Activated CD4-positive, alpha-beta T cell treated with anti-CD3 and anti-CD28 coated beads for 36 hours (primary cell): ENCODE measurements around the gene MSANTD4. TPM values are rescaled to one million over a fixed set of nuclear protein-coding genes. Genes with fewer than 3 reads are reported as not detected.

Experiments
- ATAC-seq: fragments of 200-7000 bp; cut with Tn5 transposase; one replicate; pipeline ENCODE4 v1.10.0; 2021; ENCODE audit warnings: mild to moderate bottlenecking, moderate library complexity
- CTCF ChIA-PET: fragments of 350-600 bp; sonication (Branson Sonifier 250); formaldehyde crosslinking; loops from one replicate; lab custom pipeline; 2021; ENCODE audit warnings: antibody characterized with exemption; lab: Charles Lee
- POLR2A ChIA-PET: fragments of 350-600 bp; sonication (Branson Sonifier 250); formaldehyde crosslinking; loops from one replicate; lab custom pipeline; 2021; ENCODE audit warnings: antibody characterized with exemption, inconsistent platforms; lab: Charles Lee
- DNase-seq: peaks from one replicate; pipeline ENCODE4 v3.0.0-alpha.2; 2020
- H3K27ac Mint-ChIP-seq: one replicate; pipeline ENCODE4 v1.8.0; 2021; ENCODE audit warnings: mixed read lengths
- H3K27me3 Mint-ChIP-seq: one replicate; pipeline ENCODE4 v1.8.0; 2021; ENCODE audit warnings: mixed read lengths
- H3K36me3 Mint-ChIP-seq: one replicate; pipeline ENCODE4 v1.8.0; 2021; ENCODE audit warnings: low read depth, mixed read lengths
- H3K4me1 Mint-ChIP-seq: one replicate; pipeline ENCODE4 v1.8.0; 2021; ENCODE audit warnings: mixed read lengths
- H3K4me3 Mint-ChIP-seq: one replicate; pipeline ENCODE4 v1.8.0; 2021; ENCODE audit warnings: mild to moderate bottlenecking, moderate library complexity, mixed read lengths
- H3K9me3 Mint-ChIP-seq: one replicate; pipeline ENCODE4 v1.8.0; 2021; ENCODE audit warnings: low read depth, mixed read lengths
- intact Hi-C, 2 experiments: fragments of 100-400 bp; cut with DNase I in 1 of 2; cut with micrococcal nuclease in 1 of 2; formaldehyde crosslinking; loops; one replicate each; pipeline versions ENCODE4 v1.14.2 to v1.15.1; 2022 to 2024; cut with DNase I, micrococcal nuclease
- total RNA-seq, 2 experiments: library from RNA; stranded (reverse); gene quantifications; one replicate each; pipeline ENCODE4 v1.2.3, GENCODE V29; 2021

The MSANTD4 gene
- total RNA-seq, 2 experiments from 2014 or later: 12.4 to 13.1 TPM

DNA sequence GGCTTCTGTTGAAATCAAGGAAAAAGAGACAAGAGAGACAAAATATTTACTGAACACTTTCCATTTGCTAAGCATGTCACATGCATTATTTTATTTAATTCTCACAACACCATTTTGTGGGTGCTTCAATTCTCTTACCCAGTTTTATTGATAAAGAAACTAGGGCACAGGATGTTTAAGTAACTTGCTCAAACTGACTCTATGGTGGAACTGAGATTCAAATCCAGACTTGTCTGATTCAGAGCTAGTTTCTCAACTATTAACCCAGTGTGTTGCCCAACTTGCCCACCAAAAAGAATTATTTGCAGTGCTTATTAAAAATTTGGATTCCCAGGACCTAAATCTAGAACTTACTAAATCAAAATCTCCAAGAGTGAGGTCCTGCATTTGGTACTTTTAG lies 21.5 kb upstream of the MSANTD4 start:
- DNase-seq (no peak), ATAC-seq (no peak)
- intact Hi-C loops: no loop called here
- H3K9me3 Mint-ChIP-seq: no peaks in the 10 kb centered on the region
- no peak overlapping the region for H3K4me3 Mint-ChIP-seq
- no peaks in the 10 kb centered on the region for H3K4me1 Mint-ChIP-seq
- no peaks in the 10 kb centered on the region for H3K36me3 Mint-ChIP-seq
- POLR2A ChIA-PET: no interaction called here
- peaks cover 15% of the 10 kb centered on the region for H3K27me3 Mint-ChIP-seq
- CTCF ChIA-PET: no interaction called here
- no peak overlapping the region for H3K27ac Mint-ChIP-seq

- ChIA-PET POLR2A (no interaction called here), CTCF (interaction anchor here (0.6 to 0.7 kb wide), 3 partner anchors 12 to 342 kb away, joined by 3 read pairs; no protein-coding TSS in a partner anchor)
- H3K27me3 Mint-ChIP-seq: peaks cover 26% of the 10 kb centered on the region
- H3K4me1 Mint-ChIP-seq: peaks cover 4% of the 10 kb centered on the region
- intact Hi-C loops: no loop called here
- ATAC-seq: no peak
- no peaks in the 10 kb centered on the region for H3K9me3 Mint-ChIP-seq
- no peak overlapping the region for H3K27ac Mint-ChIP-seq
- no peak overlapping the region for H3K4me3 Mint-ChIP-seq
- no peaks in the 10 kb centered on the region for H3K36me3 Mint-ChIP-seq
- no peak for DNase-seq
Measured at GRCh38 chr11:106032861-106033260, 10.8 kb upstream of the MSANTD4 start.

- intact Hi-C loops: no loop called here
- peaks cover 30% of the 10 kb centered on the region for H3K27me3 Mint-ChIP-seq
- DNase-seq (no peak), ATAC-seq (no peak)
- CTCF ChIA-PET: interaction anchor here (0.7 kb wide), 1 partner anchor 341 kb away, joined by 3 read pairs; no protein-coding TSS in a partner anchor
- H3K27ac Mint-ChIP-seq: no peak overlapping the region
- POLR2A ChIA-PET: no interaction called here
- peaks cover 2% of the 10 kb centered on the region for H3K9me3 Mint-ChIP-seq
- no peaks in the 10 kb centered on the region for H3K36me3 Mint-ChIP-seq
- H3K4me1 Mint-ChIP-seq: peaks cover 4% of the 10 kb centered on the region
- H3K4me3 Mint-ChIP-seq: no peak overlapping the region
Measured at GRCh38 chr11:106031936-106032335, 9.9 kb upstream of the MSANTD4 start.

DNA sequence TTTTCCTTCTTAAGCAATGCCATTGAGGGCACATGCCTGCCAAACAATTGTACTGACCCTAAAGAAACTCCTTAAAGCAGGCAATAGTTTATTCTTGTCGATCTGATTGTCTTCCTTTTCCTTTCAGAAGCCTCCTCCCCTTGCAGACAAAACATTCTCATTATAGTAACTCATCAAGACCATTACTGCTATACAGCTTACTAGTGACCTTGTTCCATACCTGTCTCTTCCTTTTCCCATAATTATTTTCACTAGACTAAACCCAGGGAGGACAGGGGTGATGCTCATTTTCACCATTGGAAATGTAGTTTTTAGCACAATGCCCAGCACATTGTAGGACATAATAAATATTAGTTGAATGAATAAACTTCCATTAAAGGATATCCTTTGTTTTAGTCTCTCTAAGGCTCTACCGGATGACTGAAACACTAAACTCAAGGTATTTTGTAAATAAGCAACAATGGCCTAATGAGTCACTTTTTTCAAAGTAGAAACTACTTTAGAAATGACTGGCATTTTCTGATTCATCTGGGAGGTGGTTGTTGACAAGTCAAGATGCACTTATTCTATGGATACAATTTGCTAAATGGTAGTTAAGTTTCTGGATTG lies 9.3 kb upstream of the MSANTD4 start:
- POLR2A ChIA-PET: interaction anchor here (0.6 kb wide), 1 partner anchor 50 kb away, joined by 3 read pairs; no protein-coding TSS in a partner anchor
- H3K4me1 Mint-ChIP-seq: peaks cover 4% of the 10 kb centered on the region
- intact Hi-C loops: no loop called here
- CTCF ChIA-PET: no interaction called here
- ATAC-seq (peak; percentile 65), DNase-seq (no peak)
- H3K36me3 Mint-ChIP-seq: no peaks in the 10 kb centered on the region
- H3K27ac Mint-ChIP-seq: no peak overlapping the region
- H3K27me3 Mint-ChIP-seq: peaks cover 28% of the 10 kb centered on the region
- H3K4me3 Mint-ChIP-seq: no peak overlapping the region
- H3K9me3 Mint-ChIP-seq: peaks cover 2% of the 10 kb centered on the region

- Mint-ChIP-seq H3K27me3 (peaks cover 26% of the 10 kb centered on the region), H3K4me3 (no peak overlapping the region), H3K4me1 (peaks cover 4% of the 10 kb centered on the region), H3K27ac (no peak overlapping the region), H3K36me3 (no peaks in the 10 kb centered on the region), H3K9me3 (peaks cover 2% of the 10 kb centered on the region)
- POLR2A ChIA-PET: no interaction called here
- intact Hi-C loops: no loop called here
- CTCF ChIA-PET: no interaction called here
- ATAC-seq (no peak), DNase-seq (no peak)
Measured at GRCh38 chr11:106030609-106031008, 8.6 kb upstream of the MSANTD4 start.

DNA sequence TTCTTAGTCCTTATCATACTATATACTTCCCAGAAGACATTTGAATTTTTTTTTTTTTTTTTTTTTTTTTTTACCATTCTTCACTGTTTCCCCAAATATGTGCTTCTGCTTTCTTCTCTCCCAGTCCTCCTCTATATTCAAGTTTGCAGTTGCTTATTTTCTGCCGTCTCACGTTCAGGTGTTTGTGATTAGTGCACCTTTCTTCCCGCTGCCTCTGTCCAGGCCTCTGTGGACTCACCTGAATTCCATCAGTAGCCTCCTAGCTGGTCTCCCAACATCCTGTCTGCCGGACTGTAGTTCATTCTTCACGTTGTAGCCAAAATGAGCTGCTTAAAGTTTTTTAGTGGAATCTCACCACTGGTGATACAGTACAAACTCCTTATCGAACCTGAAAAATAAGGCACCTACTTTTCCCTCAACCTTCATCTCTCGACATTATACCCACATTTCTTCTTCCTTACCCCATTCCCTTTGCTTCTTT lies 795 bp upstream of the MSANTD4 start:
- Mint-ChIP-seq H3K4me1 (peaks cover 35% of the 10 kb centered on the region), H3K4me3 (peak overlapping the region; percentile 91), H3K36me3 (peaks cover 26% of the 10 kb centered on the region), H3K9me3 (peaks cover 2% of the 10 kb centered on the region), H3K27me3 (peaks cover 4% of the 10 kb centered on the region), H3K27ac (peak overlapping the region; percentile 88)
- intact Hi-C loops: loop anchor here (1.0 to 5.0 kb wide), 4 partner anchors 54 to 1434 kb away; partner anchors contain the start of genes AASDHPPT (in 2 of the 2), KBTBD3 (in 2 of the 2), CARD16 (in 1 of the 2) and CWF19L2 (in 1 of the 2)
- ChIA-PET POLR2A (no interaction called here), CTCF (interaction anchor here (0.7 to 1.0 kb wide), 2 partner anchors 17 to 34 kb away, joined by 4 read pairs; no protein-coding TSS in a partner anchor)
- ATAC-seq (no peak), DNase-seq (peak; percentile 7)

DNA sequence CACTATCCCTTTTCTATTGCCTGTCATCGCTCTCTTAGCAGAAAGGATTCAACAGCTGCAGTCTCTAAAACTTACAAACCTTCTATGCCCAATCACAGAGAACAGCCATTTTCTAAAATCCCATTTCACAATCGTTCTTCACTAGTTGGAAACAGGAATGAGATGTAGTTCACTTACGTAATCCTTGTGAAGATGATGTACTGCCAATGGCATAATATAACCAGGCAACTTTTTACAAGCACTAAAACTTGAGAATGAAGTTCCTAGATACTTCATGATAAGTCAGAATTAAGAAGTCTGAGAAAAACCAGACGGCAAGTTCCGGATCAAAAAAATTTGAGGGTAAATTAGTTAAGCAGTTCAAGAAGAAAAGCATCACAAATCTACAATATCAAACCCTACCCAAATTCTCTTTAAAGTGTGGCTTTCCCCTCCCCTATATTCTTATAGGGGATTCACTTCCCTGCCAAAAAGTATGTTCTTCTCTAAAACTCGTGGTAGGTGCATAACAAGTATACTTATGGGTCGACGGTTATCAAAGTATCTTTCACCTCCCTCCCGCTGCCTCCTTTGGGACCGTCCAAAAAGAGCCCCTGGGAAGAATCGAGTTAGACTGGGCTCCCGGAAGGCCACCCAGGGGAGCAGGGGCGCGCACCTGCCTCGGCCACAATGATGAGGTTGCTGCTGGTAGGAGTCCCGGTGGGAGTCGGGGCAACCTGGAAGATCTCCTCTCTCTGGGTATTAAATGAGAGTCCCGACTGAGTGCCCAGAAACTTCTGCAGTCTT lies 666 bp downstream of the MSANTD4 start:
- ChIA-PET CTCF (interaction anchor here (0.6 kb wide), 1 partner anchor 12 kb away, joined by 3 read pairs; no protein-coding TSS in a partner anchor), POLR2A (interaction anchor here (0.5 kb wide), 1 partner anchor 1121 kb away, joined by 3 read pairs; no protein-coding TSS in a partner anchor)
- Mint-ChIP-seq H3K9me3 (no peaks in the 10 kb centered on the region), H3K27me3 (no peaks in the 10 kb centered on the region), H3K4me1 (peaks cover 43% of the 10 kb centered on the region), H3K27ac (peak overlapping the region; percentile 87), H3K4me3 (peak overlapping the region; percentile 91), H3K36me3 (peaks cover 27% of the 10 kb centered on the region)
- DNase-seq (no peak), ATAC-seq (peak; percentile 0)
- intact Hi-C loops: loop anchor here (5.0 kb wide), 2 partner anchors 71 to 974 kb away; partner anchors contain the start of gene CARD16 (in 1 of the 2)

DNA sequence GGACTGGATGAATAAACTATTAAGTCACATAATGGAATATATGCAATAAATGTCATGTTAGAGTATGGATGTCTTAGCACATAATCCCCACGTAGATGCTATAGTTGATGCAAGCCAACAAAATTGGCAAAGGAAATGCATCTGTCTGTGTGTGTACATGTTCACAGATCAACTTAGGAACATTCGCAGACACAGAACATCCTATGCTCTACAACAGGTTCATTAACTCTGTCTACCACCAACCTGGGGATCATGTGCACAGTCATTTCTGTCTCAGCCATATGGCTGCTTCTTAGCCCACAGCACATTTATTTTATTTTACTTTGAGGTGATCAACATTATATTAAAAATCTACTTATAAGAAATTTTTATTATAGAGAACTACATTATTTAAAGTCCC lies 4.9 kb downstream of the MSANTD4 start:
- Mint-ChIP-seq H3K27me3 (no peaks in the 10 kb centered on the region), H3K4me1 (peaks cover 52% of the 10 kb centered on the region), H3K9me3 (no peaks in the 10 kb centered on the region), H3K4me3 (no peak overlapping the region), H3K36me3 (peaks cover 52% of the 10 kb centered on the region), H3K27ac (no peak overlapping the region)
- DNase-seq: no peak
- POLR2A ChIA-PET: no interaction called here
- CTCF ChIA-PET: interaction anchor here (1.5 kb wide), 1 partner anchor 8 kb away, joined by 3 read pairs; no protein-coding TSS in a partner anchor
- intact Hi-C loops: no loop called here
- ATAC-seq: no peak

- peaks cover 56% of the 10 kb centered on the region for H3K36me3 Mint-ChIP-seq
- ChIA-PET POLR2A (no interaction called here), CTCF (interaction anchor here (1.0 kb wide), 1 partner anchor 16 kb away, joined by 3 read pairs; no protein-coding TSS in a partner anchor)
- peaks cover 3% of the 10 kb centered on the region for H3K9me3 Mint-ChIP-seq
- intact Hi-C loops: no loop called here
- DNase-seq: no peak
- no peak overlapping the region for H3K27ac Mint-ChIP-seq
- ATAC-seq: no peak
- H3K4me1 Mint-ChIP-seq: peaks cover 52% of the 10 kb centered on the region
- no peak overlapping the region for H3K4me3 Mint-ChIP-seq
- H3K27me3 Mint-ChIP-seq: no peaks in the 10 kb centered on the region
Measured at GRCh38 chr11:106015066-106015465, 7.0 kb downstream of the MSANTD4 start.

DNA sequence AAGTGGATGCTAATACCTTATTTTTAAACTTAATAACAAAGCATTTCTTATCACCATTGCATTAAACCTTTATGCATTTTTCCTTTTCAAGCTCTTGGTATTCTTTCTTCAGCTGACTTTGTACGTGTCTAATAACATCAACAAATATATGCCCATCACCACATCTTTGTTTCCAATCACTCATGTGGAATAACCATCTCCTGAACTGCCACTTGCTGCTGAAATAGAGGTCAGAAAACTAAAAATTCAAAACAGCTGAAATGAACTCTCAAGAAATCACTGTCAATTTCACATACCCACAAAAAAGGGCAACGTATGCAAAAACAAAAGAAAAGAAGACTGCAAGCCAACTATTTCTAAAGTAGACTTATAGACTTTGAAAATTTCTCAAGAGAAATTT lies 7.4 kb downstream of the MSANTD4 start:
- H3K4me1 Mint-ChIP-seq: peaks cover 49% of the 10 kb centered on the region
- H3K36me3 Mint-ChIP-seq: peaks cover 57% of the 10 kb centered on the region
- ChIA-PET POLR2A (no interaction called here), CTCF (interaction anchor here (1.0 kb wide), 1 partner anchor 16 kb away, joined by 3 read pairs; no protein-coding TSS in a partner anchor)
- no peak overlapping the region for H3K4me3 Mint-ChIP-seq
- ATAC-seq (no peak), DNase-seq (no peak)
- peaks cover 3% of the 10 kb centered on the region for H3K9me3 Mint-ChIP-seq
- H3K27ac Mint-ChIP-seq: no peak overlapping the region
- H3K27me3 Mint-ChIP-seq: no peaks in the 10 kb centered on the region
- intact Hi-C loops: no loop called here

DNA sequence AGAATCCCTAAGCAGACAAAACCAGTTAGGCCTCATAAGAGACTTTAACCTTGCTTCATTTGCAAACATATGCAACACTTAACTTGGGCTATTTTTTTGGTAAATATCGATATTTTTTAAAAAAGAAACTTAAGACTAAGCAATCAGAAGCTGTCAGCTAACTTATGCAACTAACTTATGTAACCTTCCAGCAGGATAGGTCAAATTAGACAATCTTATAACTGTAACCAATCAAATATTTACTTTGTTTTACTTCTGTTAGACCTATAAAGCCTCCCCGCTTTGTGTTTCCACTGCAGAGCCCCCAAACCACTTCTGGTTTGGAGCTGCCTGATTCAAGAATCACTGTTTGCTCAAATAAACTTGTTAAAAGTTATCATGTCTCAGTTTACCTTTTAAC lies 8.0 kb downstream of the MSANTD4 start:
- Mint-ChIP-seq H3K27ac (no peak overlapping the region), H3K4me3 (no peak overlapping the region), H3K27me3 (no peaks in the 10 kb centered on the region), H3K9me3 (peaks cover 3% of the 10 kb centered on the region), H3K36me3 (peaks cover 59% of the 10 kb centered on the region), H3K4me1 (peaks cover 47% of the 10 kb centered on the region)
- ATAC-seq (no peak), DNase-seq (no peak)
- POLR2A ChIA-PET: no interaction called here
- CTCF ChIA-PET: interaction anchor here (1.0 kb wide), 2 partner anchors 10 to 15 kb away, joined by 3 to 4 read pairs; no protein-coding TSS in a partner anchor
- intact Hi-C loops: no loop called here
